Purkinje cell (primary cell): Measurements from ENCODE around the gene DHX38. TPM values are rescaled to one million over a fixed set of nuclear protein-coding genes. Genes with fewer than 3 reads are reported as not detected.

Experiments used
- polyA plus RNA-seq: library from polyadenylated mRNA; unstranded; fragments of >200 nt; fragmentation: Nextera tagmentation; gene quantifications from 2 replicates; pipeline ENCODE4 v1.2.1, GENCODE V29; 2014

DHX38 gene
- 5.8 and 9.3 TPM in 2 replicates for polyA plus RNA-seq

DNA sequence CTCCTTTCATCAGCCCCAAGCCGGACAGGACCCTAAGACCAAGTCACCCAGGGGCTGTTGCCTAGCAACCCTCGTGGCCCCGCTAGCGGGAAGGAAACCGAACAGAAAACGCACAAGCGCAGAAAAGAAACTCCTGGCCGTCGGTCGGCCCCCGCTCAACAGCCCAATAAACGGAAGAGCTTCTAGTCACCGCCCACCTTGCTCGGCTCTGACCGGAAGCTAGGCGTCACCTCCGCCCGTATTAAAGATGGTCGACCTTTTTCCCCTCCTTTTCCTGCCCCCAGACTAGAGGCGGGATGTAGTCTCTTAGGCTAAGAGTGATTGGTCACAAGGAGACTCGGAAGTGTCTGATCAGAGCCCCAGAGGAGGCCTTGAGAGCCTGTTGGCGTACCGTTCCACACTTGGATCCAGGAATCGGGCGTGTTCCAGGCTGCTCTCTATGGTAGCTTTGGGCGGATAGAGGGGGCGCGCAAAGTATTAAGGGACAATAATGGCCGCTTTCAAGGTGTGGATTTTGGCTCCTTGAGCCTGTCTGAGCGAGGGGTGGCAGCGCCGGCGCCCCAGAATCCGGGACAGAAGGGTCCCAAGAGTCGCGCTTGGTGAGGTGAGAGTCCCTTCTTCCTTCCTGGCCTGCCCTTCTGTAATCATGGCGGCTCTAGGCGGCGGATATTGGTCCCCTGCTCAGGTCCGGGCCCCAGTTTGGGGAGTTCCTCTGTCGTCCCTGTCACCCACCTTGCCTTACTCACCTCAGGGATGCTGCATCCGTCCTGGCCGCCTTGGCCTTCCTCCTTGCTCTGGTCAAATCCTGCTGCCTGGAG, at the start of gene DHX38, which contains the start of gene TXNL4B:
Gene DHX38 (plus strand): TSS at position 400 of the 818 bp plus-strand sequence. CDS start 2,311 bp downstream, outside the sequence.
Gene TXNL4B (minus strand): TSS at position 173 of the 818 bp plus-strand sequence. CDS start 2,871 bp downstream, outside the sequence.

DNA sequence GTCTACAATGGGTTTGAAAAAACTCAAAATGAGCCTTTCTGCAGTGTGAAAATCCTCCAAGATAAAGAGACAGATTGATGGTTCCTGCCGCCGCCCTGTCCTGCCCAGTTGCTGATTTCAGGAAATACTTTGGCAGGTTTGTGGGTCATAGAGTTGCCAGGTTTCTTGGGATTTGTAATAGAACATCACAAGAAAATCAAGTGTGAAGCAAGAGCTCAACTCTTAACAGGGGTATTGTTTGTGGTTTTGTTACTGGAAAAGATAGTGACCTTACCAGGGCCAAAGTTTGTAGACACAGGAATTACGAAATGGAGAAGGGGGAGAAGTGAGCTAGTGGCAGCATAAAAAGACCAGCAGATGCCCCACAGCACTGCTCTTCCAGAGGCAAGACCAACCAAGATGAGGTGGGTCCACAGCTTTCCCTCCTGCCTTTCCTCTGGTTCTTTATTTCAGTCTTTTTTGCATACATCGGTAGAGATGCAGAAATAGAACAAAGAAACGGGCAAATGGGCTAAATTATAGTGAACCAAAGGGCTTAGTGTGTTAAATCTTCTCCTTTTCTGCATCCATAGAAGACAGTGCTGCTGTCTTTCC, 39.3 kb upstream of the DHX38 start, which contains the start of gene HP:
Gene HP (plus strand): TSS at position 252 of the 594 bp plus-strand sequence. CDS start 148 bp downstream, at position 400.

Other genes starting within 250 kb of the DHX38 start
- gene ATXN1L, start 247.9 kb upstream of the DHX38 start, polyA plus RNA-seq: 8.8 and 13.7 TPM in 2 replicates
- gene ZNF821, start 209.7 kb upstream of the DHX38 start, polyA plus RNA-seq: 3.9 TPM in 2 replicates
- 31.3 and 52.5 TPM in 2 replicates for gene IST1, start 198.3 kb upstream of the DHX38 start, polyA plus RNA-seq
- not detected in 2 replicates for gene PKD1L3, start 93.4 kb upstream of the DHX38 start, polyA plus RNA-seq
- 2.1 and 3.3 TPM in 2 replicates for gene DHODH, start 85.1 kb upstream of the DHX38 start, polyA plus RNA-seq
- gene HP, start 39.3 kb upstream of the DHX38 start, polyA plus RNA-seq: 0.31 TPM in 1 of 2 replicates, not detected in the other
- 2.5 and 4.0 TPM in 2 replicates for gene HPR, start 30.6 kb upstream of the DHX38 start, polyA plus RNA-seq
- gene TXNL4B, start 227 bp upstream of the DHX38 start, polyA plus RNA-seq: 8.7 and 14.4 TPM in 2 replicates
- 0.27 and 1.5 TPM in 2 replicates for gene PMFBP1, start 78.3 kb downstream of the DHX38 start, polyA plus RNA-seq